Endothelial cell of umbilical vein (primary cell): ENCODE results near the gene TMEM132E. TPM values are rescaled to one million over a fixed set of nuclear protein-coding genes. Genes with fewer than 3 reads are reported as not detected.

Experiments
- BruUV-seq: library from RNA; stranded (reverse); fragments of 400-500 nt; replicated peaks from 2 replicates; lab custom pipeline; 2021; lab: Mats Ljungman, UMichigan
- CTCF ChIA-PET: fragments of 300-600, 350-600 bp; sonication (Branson Sonifier 250); formaldehyde crosslinking; loops from one replicate; lab custom pipeline; 2021; ENCODE audit warnings: antibody characterized with exemption, inconsistent platforms; lab: Charles Lee
- POLR2A ChIA-PET: fragments of 300-600, 350-600 bp; sonication (Branson Sonifier 250); formaldehyde crosslinking; loops from one replicate; lab custom pipeline; 2021; ENCODE audit warnings: antibody characterized with exemption, inconsistent platforms; lab: Charles Lee
- DNase-seq: peaks from one replicate; pipeline ENCODE4 v3.0.0-alpha.2; 2011; ENCODE audit warnings: low read depth, low spot score
- FAIRE-seq: peaks from 2 replicates; lab custom pipeline; 2011; peaks lifted over from hg19 to GRCh38; lab: Jason Lieb, UNC
- H2AFZ ChIP-seq: 2 replicates; pipeline ENCODE4 v1.6.0; 2012; ENCODE audit warnings: low read depth, low read length, control low read depth, inconsistent platforms
- H3K27ac ChIP-seq: 2 replicates; pipeline ENCODE4 v1.5.1; 2011; ENCODE audit warnings: low read depth, mild to moderate bottlenecking, control low read depth, low read length, moderate library complexity; ENCODE audit not compliant: insufficient read depth
- H3K27me3 ChIP-seq, 2 experiments: 2 replicates each; pipeline versions ENCODE4 v1.6.0 to v1.6.1; 2011; ENCODE audit warnings: low read length in 2 of 2, mixed read lengths in 1 of 2; ENCODE audit not compliant: control insufficient read depth in 2 of 2, insufficient read depth in 2 of 2
- H3K36me3 ChIP-seq, 2 experiments: 2 replicates in 1 of 2; 3 replicates in 1 of 2; pipeline ENCODE4 v1.5.1; 2011; ENCODE audit warnings: low read length in 2 of 2, mild to moderate bottlenecking in 1 of 2, moderate library complexity in 1 of 2; ENCODE audit not compliant: control insufficient read depth in 2 of 2, insufficient read depth in 2 of 2; ENCODE audit errors: extremely low read depth in 1 of 2
- H3K4me1 ChIP-seq: 3 replicates; pipeline ENCODE4 v1.5.1; 2011; ENCODE audit warnings: mild to moderate bottlenecking, low read length; ENCODE audit not compliant: control insufficient read depth, insufficient read depth; ENCODE audit errors: extremely low read depth
- H3K4me2 ChIP-seq: 2 replicates; pipeline ENCODE4 v1.6.1; 2011; ENCODE audit warnings: low read length, control low read depth, mixed read lengths; ENCODE audit not compliant: insufficient read depth
- H3K4me3 ChIP-seq, 3 experiments: fragments of 200-600 bp in 1 of 3; sonication (generic), shearing (Covaris generic) in 1 of 3; replicated peaks in 1 of 3; 2 replicates each; pipeline ENCODE4 v1.5.1; 2011 to 2016; ENCODE audit warnings: control low read depth in 3 of 3, low read length in 3 of 3, mild to moderate bottlenecking in 2 of 3, inconsistent platforms in 1 of 3, low read depth in 1 of 3, moderate library complexity in 1 of 3; ENCODE audit not compliant: insufficient read depth in 1 of 3
- H3K79me2 ChIP-seq: 2 replicates; pipeline ENCODE4 v1.6.0; 2012; ENCODE audit warnings: low read length, inconsistent platforms; ENCODE audit not compliant: control insufficient read depth, insufficient read depth
- H3K9ac ChIP-seq: replicated peaks from 2 replicates; pipeline ENCODE3; 2011; ENCODE audit warnings: low read length, control low read depth; ENCODE audit not compliant: insufficient read depth; ENCODE audit errors: extremely low read depth
- H3K9me1 ChIP-seq: replicated peaks from 3 replicates; pipeline ENCODE4 v1.6.0; 2011; ENCODE audit warnings: mild to moderate bottlenecking, low read length; ENCODE audit not compliant: control insufficient read depth, insufficient read depth; ENCODE audit errors: extremely low read depth
- H3K9me3 ChIP-seq: replicated peaks from 2 replicates; pipeline ENCODE4 v1.5.1; 2012; ENCODE audit warnings: low read length, inconsistent platforms; ENCODE audit not compliant: control insufficient read depth, insufficient read depth
- H4K20me1 ChIP-seq: replicated peaks from 2 replicates; pipeline ENCODE3; 2011; ENCODE audit warnings: mild to moderate bottlenecking, low read length; ENCODE audit not compliant: control insufficient read depth, insufficient read depth; ENCODE audit errors: extremely low read depth
- EZH2 ChIP-seq: IDR thresholded peaks from 2 replicates; pipeline ENCODE4 v1.6.1; 2012; ENCODE audit warnings: borderline replicate concordance, low read depth, mild to moderate bottlenecking, moderate library complexity, low read length, inconsistent platforms; ENCODE audit not compliant: severe bottlenecking
- FOS ChIP-seq: IDR thresholded peaks from 2 replicates; pipeline ENCODE4 v1.6.1; 2011; ENCODE audit warnings: mild to moderate bottlenecking, low read length, moderate library complexity, borderline replicate concordance; ENCODE audit not compliant: insufficient read depth
- GATA2 ChIP-seq: IDR thresholded peaks from 2 replicates; pipeline ENCODE4 v1.7.0; 2011; ENCODE audit warnings: low read depth, mild to moderate bottlenecking, moderate library complexity, mixed read lengths, low read length; ENCODE audit not compliant: insufficient read length, insufficient read depth
- JUN ChIP-seq: IDR thresholded peaks from 2 replicates; pipeline ENCODE4 v1.6.1; 2011; ENCODE audit warnings: borderline replicate concordance, low read depth; ENCODE audit not compliant: insufficient read length, insufficient read depth
- MYC ChIP-seq: IDR thresholded peaks from one replicate; pipeline ENCODE4 v1.6.1; 2011; ENCODE audit warnings: mild to moderate bottlenecking, low read depth, low read length
- POLR2A ChIP-seq: IDR thresholded peaks from 2 replicates; pipeline ENCODE4 v1.6.1; 2012; ENCODE audit warnings: low read depth, mild to moderate bottlenecking, control low read depth, low read length
- POLR2AphosphoS5 ChIP-seq: IDR thresholded peaks from 2 replicates; pipeline ENCODE4 v1.6.1; 2012; ENCODE audit warnings: low read depth, mild to moderate bottlenecking, control low read depth, low read length, moderate library complexity; ENCODE audit not compliant: insufficient read depth
- dilution Hi-C: fragments of 300-500 bp; cut with MboI; formaldehyde crosslinking; loops from one replicate; pipeline ENCODE4 v1.15.0; 2019; ENCODE audit warnings: low sequenced_read_pairs; ENCODE audit not compliant: extremely low pct_ligation_motif_present
- intact Hi-C: fragments of 100-400 bp; cut with micrococcal nuclease; formaldehyde crosslinking; loops from one replicate; pipeline ENCODE4 v1.10.0; 2022
- polyA plus RNA-seq, 4 experiments: library from polyadenylated mRNA; depleted of rRNA in 3 of 4; stranded (reverse) in 3 of 4; unstranded in 1 of 4; fragments of >200 nt; gene quantifications; 2 replicates each; pipeline versions ENCODE4 v1.2.1 to v1.2.3, GENCODE V29; 2011 to 2012; ENCODE audit warnings: missing spikeins in 1 of 4
- total RNA-seq: library from RNA; stranded (reverse); gene quantifications from 2 replicates; pipeline ENCODE4 v1.2.3, GENCODE V29; 2021
- TF ChIP-seq, protein P1 (sequence below): IDR thresholded peaks from 2 replicates; pipeline ENCODE4 v1.6.1; 2011; ENCODE audit not compliant: insufficient read depth, insufficient read length
- TF ChIP-seq, protein P2 (sequence below), 2 donors: IDR thresholded peaks; 1 replicate in 1 of 2; 2 replicates in 1 of 2; pipeline ENCODE4 v1.5.1; 2011; ENCODE audit warnings: low read length in 2 of 2, mild to moderate bottlenecking in 2 of 2, moderate library complexity in 2 of 2, control low read depth in 1 of 2, inconsistent platforms in 1 of 2, low read depth in 1 of 2; ENCODE audit not compliant: insufficient read depth in 1 of 2; ENCODE audit errors: extremely low read depth in 1 of 2

Gene TMEM132E
- total and polyA plus RNA-seq, 2 donors (not counting 3 experiments of a cell fraction or from before 2014, with no cell fraction given): not detected

DNA sequence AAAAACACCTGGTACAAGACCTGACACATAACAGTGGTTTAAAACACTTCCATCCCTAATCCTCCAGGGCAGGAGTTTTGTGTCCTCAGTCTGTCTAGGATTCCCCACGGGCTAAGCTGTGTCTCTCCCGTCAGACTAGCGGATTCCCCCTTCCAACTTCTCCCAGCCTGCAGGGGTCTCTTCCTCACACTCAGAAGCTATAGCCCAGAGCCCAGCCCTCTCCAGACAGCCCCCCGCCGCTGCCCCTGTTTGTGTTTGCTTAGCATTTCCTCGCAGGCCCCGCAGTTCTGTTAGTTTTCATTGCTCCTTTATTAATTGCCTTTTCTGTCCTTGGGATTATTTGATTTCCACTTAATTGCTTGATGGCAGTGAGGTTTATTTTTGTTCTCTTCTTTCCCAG lies 91.2 kb downstream of the TMEM132E start:
- Histone ChIP-seq H3K4me3 (no peak overlapping the region), H3K9me1 (no peaks in the 10 kb centered on the region), H3K79me2 (no peaks in the 10 kb centered on the region), H3K27me3 (no peaks in the 10 kb centered on the region), H4K20me1 (no peaks in the 10 kb centered on the region), H3K4me2 (no peak overlapping the region), H3K27ac (no peak overlapping the region), H3K36me3 (no peaks in the 10 kb centered on the region), H2AFZ (no peak overlapping the region), H3K9me3 (no peaks in the 10 kb centered on the region), H3K9ac (no peak overlapping the region), H3K4me1 (no peaks in the 10 kb centered on the region)
- intact Hi-C loops (no loop called here), dilution Hi-C loops (no loop called here)
- BruUV-seq: no TSS peak
- TF ChIP-seq POLR2AphosphoS5: no peak
- no peak for TF ChIP-seq GATA2
- no peak for TF ChIP-seq JUN
- TF ChIP-seq, protein P1, sequence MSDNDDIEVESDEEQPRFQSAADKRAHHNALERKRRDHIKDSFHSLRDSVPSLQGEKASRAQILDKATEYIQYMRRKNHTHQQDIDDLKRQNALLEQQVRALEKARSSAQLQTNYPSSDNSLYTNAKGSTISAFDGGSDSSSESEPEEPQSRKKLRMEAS: no peak
- no peak for TF ChIP-seq FOS
- TF ChIP-seq EZH2: no peak
- no peak for TF ChIP-seq MYC
- no peak for TF ChIP-seq POLR2A
- TF ChIP-seq, protein P2, sequence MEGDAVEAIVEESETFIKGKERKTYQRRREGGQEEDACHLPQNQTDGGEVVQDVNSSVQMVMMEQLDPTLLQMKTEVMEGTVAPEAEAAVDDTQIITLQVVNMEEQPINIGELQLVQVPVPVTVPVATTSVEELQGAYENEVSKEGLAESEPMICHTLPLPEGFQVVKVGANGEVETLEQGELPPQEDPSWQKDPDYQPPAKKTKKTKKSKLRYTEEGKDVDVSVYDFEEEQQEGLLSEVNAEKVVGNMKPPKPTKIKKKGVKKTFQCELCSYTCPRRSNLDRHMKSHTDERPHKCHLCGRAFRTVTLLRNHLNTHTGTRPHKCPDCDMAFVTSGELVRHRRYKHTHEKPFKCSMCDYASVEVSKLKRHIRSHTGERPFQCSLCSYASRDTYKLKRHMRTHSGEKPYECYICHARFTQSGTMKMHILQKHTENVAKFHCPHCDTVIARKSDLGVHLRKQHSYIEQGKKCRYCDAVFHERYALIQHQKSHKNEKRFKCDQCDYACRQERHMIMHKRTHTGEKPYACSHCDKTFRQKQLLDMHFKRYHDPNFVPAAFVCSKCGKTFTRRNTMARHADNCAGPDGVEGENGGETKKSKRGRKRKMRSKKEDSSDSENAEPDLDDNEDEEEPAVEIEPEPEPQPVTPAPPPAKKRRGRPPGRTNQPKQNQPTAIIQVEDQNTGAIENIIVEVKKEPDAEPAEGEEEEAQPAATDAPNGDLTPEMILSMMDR (IDR thresholded peaks at IDR 0.05; ENCODE audit: extremely low read depth in 1 of 2, insufficient read depth in 1 of 2, low read depth in 1 of 2, low read length in 2 of 2): no peak
- CTCF ChIA-PET: no interaction called here
- DNase-seq: no peak
- FAIRE-seq: no peak
- POLR2A ChIA-PET: no interaction called here
